ENCODE measurements around the gene TMEM9.

GRCh38 chr1:201096977-201097856, 57.1 kb downstream of the TMEM9 start:
- no peak for TF ChIP-seq POLR2A (IDR thresholded peaks at IDR 0.05)
- TF ChIP-seq EP300 (IDR thresholded peaks at IDR 0.05): no peak
- TF ChIP-seq CTCF (IDR thresholded peaks at IDR 0.05): no peak
- TF ChIP-seq POLR2AphosphoS5 (IDR thresholded peaks at IDR 0.05): no peak
